Measurements from ENCODE around the gene TPH2.

DNA sequence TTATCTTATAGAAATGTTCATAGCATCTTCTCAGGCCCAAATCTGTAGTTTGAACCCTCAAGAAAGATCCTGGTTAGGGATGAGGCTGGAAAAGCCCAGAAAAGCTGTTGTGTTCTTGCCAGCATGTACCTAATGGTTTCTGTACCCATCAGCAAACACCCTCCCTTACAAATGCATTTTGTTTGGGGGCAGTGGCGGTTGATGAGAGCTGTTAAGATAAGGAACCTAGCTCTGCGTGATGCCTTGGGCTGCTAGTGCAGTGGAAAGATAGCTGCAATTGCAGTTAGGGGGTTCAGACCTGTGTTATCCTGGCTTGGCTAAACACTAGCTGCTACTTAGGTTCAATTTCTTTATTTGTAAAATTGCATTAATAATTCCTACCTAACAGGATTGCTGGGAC lies 3.6 kb downstream of the TPH2 start:
- TF ChIP-seq, protein P1, sequence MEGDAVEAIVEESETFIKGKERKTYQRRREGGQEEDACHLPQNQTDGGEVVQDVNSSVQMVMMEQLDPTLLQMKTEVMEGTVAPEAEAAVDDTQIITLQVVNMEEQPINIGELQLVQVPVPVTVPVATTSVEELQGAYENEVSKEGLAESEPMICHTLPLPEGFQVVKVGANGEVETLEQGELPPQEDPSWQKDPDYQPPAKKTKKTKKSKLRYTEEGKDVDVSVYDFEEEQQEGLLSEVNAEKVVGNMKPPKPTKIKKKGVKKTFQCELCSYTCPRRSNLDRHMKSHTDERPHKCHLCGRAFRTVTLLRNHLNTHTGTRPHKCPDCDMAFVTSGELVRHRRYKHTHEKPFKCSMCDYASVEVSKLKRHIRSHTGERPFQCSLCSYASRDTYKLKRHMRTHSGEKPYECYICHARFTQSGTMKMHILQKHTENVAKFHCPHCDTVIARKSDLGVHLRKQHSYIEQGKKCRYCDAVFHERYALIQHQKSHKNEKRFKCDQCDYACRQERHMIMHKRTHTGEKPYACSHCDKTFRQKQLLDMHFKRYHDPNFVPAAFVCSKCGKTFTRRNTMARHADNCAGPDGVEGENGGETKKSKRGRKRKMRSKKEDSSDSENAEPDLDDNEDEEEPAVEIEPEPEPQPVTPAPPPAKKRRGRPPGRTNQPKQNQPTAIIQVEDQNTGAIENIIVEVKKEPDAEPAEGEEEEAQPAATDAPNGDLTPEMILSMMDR (IDR thresholded peaks at IDR 0.05), result no peak
- TF ChIP-seq POLR2A (IDR thresholded peaks at IDR 0.05), result no peak
